ENCODE results near the gene KIF6.

The KIF6 gene

GRCh38 chr6:39416026-39416425 lies 309.2 kb downstream of the KIF6 start:
- DNase-seq (no peak), ATAC-seq (no peak)
- Mint-ChIP-seq H3K9me3 (no peaks in the 10 kb centered on the region), H3K4me1 (no peaks in the 10 kb centered on the region), H3K27ac (no peak overlapping the region), H3K4me3 (no peak overlapping the region), H3K27me3 (no peaks in the 10 kb centered on the region)

- Mint-ChIP-seq H3K9me3 (no peaks in the 10 kb centered on the region), H3K27me3 (no peaks in the 10 kb centered on the region), H3K27ac (no peak overlapping the region), H3K4me1 (no peaks in the 10 kb centered on the region), H3K4me3 (no peak overlapping the region)
- ATAC-seq (no peak), DNase-seq (no peak)
These were observed 309.7 kb downstream of the KIF6 start for GRCh38 chr6:39415482-39415881.

GRCh38 chr6:39411465-39411864 lies 313.7 kb downstream of the KIF6 start:
- Mint-ChIP-seq H3K4me1 (no peaks in the 10 kb centered on the region), H3K9me3 (no peaks in the 10 kb centered on the region), H3K4me3 (no peak overlapping the region), H3K27ac (no peak overlapping the region), H3K27me3 (peaks cover 10% of the 10 kb centered on the region)
- DNase-seq (no peak), ATAC-seq (no peak)

- H3K27ac Mint-ChIP-seq = no peak overlapping the region
- DNase-seq (no peak), ATAC-seq (no peak)
- H3K4me1 Mint-ChIP-seq = no peaks in the 10 kb centered on the region
- H3K27me3 Mint-ChIP-seq = peaks cover 10% of the 10 kb centered on the region
- no peaks in the 10 kb centered on the region for H3K9me3 Mint-ChIP-seq
- H3K4me3 Mint-ChIP-seq = no peak overlapping the region
These were observed 314.2 kb downstream of the KIF6 start for GRCh38 chr6:39411001-39411400.

- H3K4me3 Mint-ChIP-seq = no peak overlapping the region
- H3K9me3 Mint-ChIP-seq = no peaks in the 10 kb centered on the region
- H3K27ac Mint-ChIP-seq = no peak overlapping the region
- H3K4me1 Mint-ChIP-seq = no peaks in the 10 kb centered on the region
- DNase-seq (no peak), ATAC-seq (no peak)
- H3K27me3 Mint-ChIP-seq = peaks cover 10% of the 10 kb centered on the region
These were observed 315.3 kb downstream of the KIF6 start for GRCh38 chr6:39409889-39410288.

- Mint-ChIP-seq H3K9me3 (no peaks in the 10 kb centered on the region), H3K27me3 (peaks cover 10% of the 10 kb centered on the region), H3K4me3 (no peak overlapping the region), H3K27ac (no peak overlapping the region), H3K4me1 (no peaks in the 10 kb centered on the region)
- DNase-seq (no peak), ATAC-seq (no peak)
These were observed 317.7 kb downstream of the KIF6 start for GRCh38 chr6:39407446-39407993.

GRCh38 chr6:39404312-39404711 lies 320.9 kb downstream of the KIF6 start:
- H3K4me3 Mint-ChIP-seq = no peak overlapping the region
- H3K27me3 Mint-ChIP-seq = peaks cover 10% of the 10 kb centered on the region
- no peaks in the 10 kb centered on the region for H3K9me3 Mint-ChIP-seq
- no peak for DNase-seq
- H3K27ac Mint-ChIP-seq = no peak overlapping the region
- H3K4me1 Mint-ChIP-seq = no peaks in the 10 kb centered on the region
- ATAC-seq = no peak

GRCh38 chr6:39403304-39403703 lies 321.9 kb downstream of the KIF6 start:
- H3K27ac Mint-ChIP-seq = no peak overlapping the region
- DNase-seq (no peak), ATAC-seq (no peak)
- no peaks in the 10 kb centered on the region for H3K9me3 Mint-ChIP-seq
- H3K4me1 Mint-ChIP-seq = no peaks in the 10 kb centered on the region
- H3K4me3 Mint-ChIP-seq = no peak overlapping the region
- peaks cover 10% of the 10 kb centered on the region for H3K27me3 Mint-ChIP-seq

GRCh38 chr6:39402239-39402751 lies 322.9 kb downstream of the KIF6 start:
- DNase-seq = no peak
- Mint-ChIP-seq H3K27ac (no peak overlapping the region), H3K4me1 (no peaks in the 10 kb centered on the region), H3K27me3 (peaks cover 2% of the 10 kb centered on the region), H3K9me3 (no peaks in the 10 kb centered on the region), H3K4me3 (no peak overlapping the region)
- no peak for ATAC-seq

GRCh38 chr6:39401376-39401775 lies 323.8 kb downstream of the KIF6 start:
- ATAC-seq = no peak
- Mint-ChIP-seq H3K4me1 (no peaks in the 10 kb centered on the region), H3K27me3 (no peaks in the 10 kb centered on the region), H3K27ac (no peak overlapping the region), H3K4me3 (no peak overlapping the region), H3K9me3 (no peaks in the 10 kb centered on the region)
- no peak for DNase-seq

- no peak for ATAC-seq
- no peaks in the 10 kb centered on the region for H3K27me3 Mint-ChIP-seq
- DNase-seq = no peak
- no peak overlapping the region for H3K27ac Mint-ChIP-seq
- no peak overlapping the region for H3K4me3 Mint-ChIP-seq
- no peaks in the 10 kb centered on the region for H3K9me3 Mint-ChIP-seq
- H3K4me1 Mint-ChIP-seq = no peaks in the 10 kb centered on the region
These were observed 325.2 kb downstream of the KIF6 start for GRCh38 chr6:39400026-39400425.

GRCh38 chr6:39396854-39397253 lies 328.4 kb downstream of the KIF6 start:
- DNase-seq (no peak), ATAC-seq (no peak)
- H3K9me3 Mint-ChIP-seq = no peaks in the 10 kb centered on the region
- no peak overlapping the region for H3K4me3 Mint-ChIP-seq
- no peaks in the 10 kb centered on the region for H3K27me3 Mint-ChIP-seq
- H3K4me1 Mint-ChIP-seq = no peaks in the 10 kb centered on the region
- H3K27ac Mint-ChIP-seq = no peak overlapping the region

- DNase-seq (no peak), ATAC-seq (no peak)
- H3K9me3 Mint-ChIP-seq = no peaks in the 10 kb centered on the region
- H3K27me3 Mint-ChIP-seq = peaks cover 7% of the 10 kb centered on the region
- no peaks in the 10 kb centered on the region for H3K4me1 Mint-ChIP-seq
- H3K4me3 Mint-ChIP-seq = no peak overlapping the region
- no peak overlapping the region for H3K27ac Mint-ChIP-seq
These were observed 332.1 kb downstream of the KIF6 start for GRCh38 chr6:39393075-39393474.

GRCh38 chr6:39391182-39391581 lies 334.0 kb downstream of the KIF6 start:
- H3K9me3 Mint-ChIP-seq = no peaks in the 10 kb centered on the region
- no peak overlapping the region for H3K27ac Mint-ChIP-seq
- no peak overlapping the region for H3K4me3 Mint-ChIP-seq
- no peaks in the 10 kb centered on the region for H3K4me1 Mint-ChIP-seq
- no peak for ATAC-seq
- peaks cover 18% of the 10 kb centered on the region for H3K27me3 Mint-ChIP-seq
- no peak for DNase-seq

- Mint-ChIP-seq H3K4me1 (no peaks in the 10 kb centered on the region), H3K27me3 (peaks cover 18% of the 10 kb centered on the region), H3K9me3 (no peaks in the 10 kb centered on the region), H3K4me3 (no peak overlapping the region), H3K27ac (no peak overlapping the region)
- ATAC-seq (no peak), DNase-seq (no peak)
These were observed 335.8 kb downstream of the KIF6 start for GRCh38 chr6:39389484-39389767.

GRCh38 chr6:39388606-39389483 lies 336.4 kb downstream of the KIF6 start:
- Mint-ChIP-seq H3K27me3 (peaks cover 18% of the 10 kb centered on the region), H3K4me1 (no peaks in the 10 kb centered on the region), H3K4me3 (no peak overlapping the region), H3K27ac (no peak overlapping the region), H3K9me3 (no peaks in the 10 kb centered on the region)
- no peak for ATAC-seq
- no peak for DNase-seq

- no peak for ATAC-seq
- H3K27ac Mint-ChIP-seq = no peak overlapping the region
- no peak for DNase-seq
- H3K27me3 Mint-ChIP-seq = peaks cover 18% of the 10 kb centered on the region
- no peaks in the 10 kb centered on the region for H3K9me3 Mint-ChIP-seq
- no peaks in the 10 kb centered on the region for H3K4me1 Mint-ChIP-seq
- no peak overlapping the region for H3K4me3 Mint-ChIP-seq
These were observed 337.4 kb downstream of the KIF6 start for GRCh38 chr6:39387785-39388184.

Data from stimulated activated naive CD8-positive, alpha-beta T cell treated with anti-CD3 and anti-CD28 coated beads, Interleukin-15, amount 100 ng/mL, for 72 hours (primary cell).